HCT116 (cell line): ENCODE results near the gene C1orf141. TPM values are rescaled to one million over a fixed set of nuclear protein-coding genes. Genes with fewer than 3 reads are reported as not detected.

Source experiments
- ATAC-seq: fragments of 200-7000 bp; cut with Tn5 transposase; 2 replicates; pipeline ENCODE4 v1.9.1; 2020; ENCODE audit warnings: mild to moderate bottlenecking, moderate library complexity
- BruUV-seq: library from RNA; stranded (reverse); fragments of 400-500 nt; replicated peaks from 2 replicates; lab custom pipeline; 2021; lab: Mats Ljungman, UMichigan
- CTCF ChIA-PET: fragments of 300-600 bp; sonication (Branson Sonifier 250); formaldehyde crosslinking; loops from one replicate; lab custom pipeline; 2021; ENCODE audit warnings: antibody characterized with exemption; lab: Charles Lee
- POLR2A ChIA-PET: fragments of 300-600, 350-600 bp; sonication (Branson Sonifier 250); formaldehyde crosslinking; loops from one replicate; lab custom pipeline; 2021; ENCODE audit warnings: antibody characterized with exemption; lab: Charles Lee
- RAD21 ChIA-PET, 2 experiments: fragments of 300-600 bp; sonication (Branson Sonifier 250); formaldehyde crosslinking; loops; one replicate each; lab custom pipeline; 2023; ENCODE audit warnings: low total read pairs in 2 of 2; ENCODE audit not compliant: uncharacterized antibody in 2 of 2, unreplicated experiment in 2 of 2, low non-redundant PET in 1 of 2; lab: Charles Lee
- DNase-seq: peaks from one replicate; pipeline ENCODE4 v3.0.0-alpha.2; 2010; ENCODE audit warnings: low read depth, low spot score
- H2AFZ ChIP-seq: fragments of 200-600 bp; shearing (Covaris generic), sonication (generic); 2 replicates; pipeline ENCODE4 v1.6.1; 2017; ENCODE audit warnings: low read depth, mixed run types, mixed read lengths, antibody characterized with exemption, low read length; ENCODE audit not compliant: poor library complexity, severe bottlenecking
- H3K27ac ChIP-seq: 2 replicates; pipeline ENCODE4 v1.5.1; 2012; ENCODE audit warnings: low read depth, low read length
- H3K27me3 ChIP-seq: fragments of 200-600 bp; sonication (generic); 2 replicates; pipeline ENCODE4 v1.6.1; 2016; ENCODE audit warnings: mixed run types, low read length, mixed read lengths; ENCODE audit not compliant: insufficient read depth
- H3K36me3 ChIP-seq, 2 experiments: fragments of 200-500 bp in 1 of 2; fragments of 200-600 bp in 1 of 2; sonication (Bioruptor generic) in 1 of 2; sonication (generic) in 1 of 2; 2 replicates each; pipeline versions ENCODE4 v1.5.1 to v1.6.1; 2014 to 2016; ENCODE audit warnings: low read length in 2 of 2, inconsistent platforms in 1 of 2, mixed read lengths in 1 of 2, mixed run types in 1 of 2; ENCODE audit not compliant: insufficient read depth in 2 of 2, control insufficient read depth in 1 of 2
- H3K4me1 ChIP-seq, 2 experiments: fragments of 200-600 bp in 1 of 2; sonication (generic) in 1 of 2; 2 replicates each; pipeline versions ENCODE4 v1.5.1 to v1.6.1; 2012 to 2017; ENCODE audit warnings: low read length in 2 of 2, inconsistent platforms in 1 of 2, mild to moderate bottlenecking in 1 of 2, mixed read lengths in 1 of 2, mixed run types in 1 of 2, moderate library complexity in 1 of 2; ENCODE audit not compliant: insufficient read depth in 2 of 2, control insufficient read depth in 1 of 2
- H3K4me2 ChIP-seq: fragments of 200-600 bp; sonication (generic); 2 replicates; pipeline ENCODE4 v1.6.1; 2017; ENCODE audit warnings: mixed run types, low read length, mixed read lengths
- H3K4me3 ChIP-seq, 2 experiments: fragments of 200-600 bp in 1 of 2; sonication (generic) in 1 of 2; replicated peaks in 1 of 2; 2 replicates each; pipeline ENCODE4 v1.5.1; 2011 to 2016; ENCODE audit warnings: low read length in 2 of 2, control low read depth in 1 of 2, low read depth in 1 of 2, mild to moderate bottlenecking in 1 of 2, mixed read lengths in 1 of 2, mixed run types in 1 of 2
- H3K79me2 ChIP-seq: fragments of 200-600 bp; sonication (generic); 2 replicates; pipeline ENCODE4 v1.6.1; 2017; ENCODE audit warnings: mild to moderate bottlenecking, mixed run types, low read length, moderate library complexity, mixed read lengths; ENCODE audit not compliant: insufficient read depth
- H3K9ac ChIP-seq: fragments of 200-600 bp; sonication (generic); 2 replicates; pipeline ENCODE4 v1.6.1; 2016; ENCODE audit warnings: low read length, mixed read lengths
- H3K9me2 ChIP-seq: fragments of 200-600 bp; sonication (generic), shearing (Covaris generic); 2 replicates; pipeline ENCODE4 v1.6.1; 2017; ENCODE audit warnings: mixed run types, mild to moderate bottlenecking, moderate library complexity; ENCODE audit not compliant: insufficient read depth
- H3K9me3 ChIP-seq, 2 experiments: fragments of 200-500 bp in 1 of 2; fragments of 200-600 bp in 1 of 2; sonication (Bioruptor generic) in 1 of 2; sonication (generic) in 1 of 2; 2 replicates each; pipeline ENCODE4 v1.6.1; 2014 to 2017; ENCODE audit warnings: low read length in 2 of 2, mixed read lengths in 2 of 2, inconsistent platforms in 1 of 2, low read depth in 1 of 2, mild to moderate bottlenecking in 1 of 2, mixed run types in 1 of 2, moderate library complexity in 1 of 2; ENCODE audit not compliant: control insufficient read depth in 1 of 2, insufficient read depth in 1 of 2
- H4K20me1 ChIP-seq: fragments of 200-600 bp; sonication (generic), shearing (Covaris generic); 2 replicates; pipeline ENCODE4 v1.6.1; 2017; ENCODE audit warnings: mixed run types, mild to moderate bottlenecking, moderate library complexity; ENCODE audit not compliant: insufficient read depth
- ATF3 ChIP-seq: IDR thresholded peaks from 2 replicates; pipeline ENCODE4 v1.6.1; 2012
- CEBPB ChIP-seq: IDR thresholded peaks from 2 replicates; pipeline ENCODE4 v1.6.1; 2012; ENCODE audit warnings: low read depth
- FOSL1 ChIP-seq: IDR thresholded peaks from 2 replicates; pipeline ENCODE4 v1.6.1; 2012; ENCODE audit warnings: low read depth
- JUND ChIP-seq: IDR thresholded peaks from 2 replicates; pipeline ENCODE4 v1.6.1; 2012
- MAX ChIP-seq: IDR thresholded peaks from 2 replicates; pipeline ENCODE4 v1.6.1; 2012
- RAD21 ChIP-seq: IDR thresholded peaks from 2 replicates; pipeline ENCODE4 v1.6.1; 2012; ENCODE audit warnings: low read depth, mild to moderate bottlenecking
- SP1 ChIP-seq: IDR thresholded peaks from 2 replicates; pipeline ENCODE4 v1.6.1; 2012; ENCODE audit warnings: low read depth
- SRF ChIP-seq: IDR thresholded peaks from 2 replicates; pipeline ENCODE4 v1.6.1; 2012; ENCODE audit warnings: low read depth
- YY1 ChIP-seq: IDR thresholded peaks from 2 replicates; pipeline ENCODE4 v1.6.1; 2011; ENCODE audit warnings: low read length, low read depth, moderate library complexity, mild to moderate bottlenecking; ENCODE audit not compliant: insufficient replicate concordance; ENCODE audit errors: extremely low read depth
- ZFX ChIP-seq: fragments of 450-650 bp; IDR thresholded peaks from 2 replicates; pipeline ENCODE4 v1.6.1; 2017
- intact Hi-C: fragments of 100-400 bp; cut with micrococcal nuclease; formaldehyde crosslinking; loops from 2 replicates; pipeline ENCODE4 v1.10.0; 2022
- total RNA-seq: library from RNA; stranded (reverse); gene quantifications from one replicate; pipeline ENCODE4 v1.2.1, GENCODE V29; 2021; ENCODE audit not compliant: unreplicated experiment

The C1orf141 gene
- total RNA-seq, 1 experiment from 2014 or later = not detected

- peak; percentile 60 for TF ChIP-seq CEBPB
- TF ChIP-seq, all 23 proteins: peak for 10
These were observed 28.2 kb upstream of the C1orf141 start (continued) for GRCh38 chr1:67162954-67163353.

- H3K79me2 ChIP-seq = no peaks in the 10 kb centered on the region
- no peak overlapping the region for H3K27ac ChIP-seq
- no peaks in the 10 kb centered on the region for H3K27me3 ChIP-seq
- CTCF ChIA-PET = no interaction called here
- POLR2A ChIA-PET = no interaction called here
- DNase-seq = no peak
- H2AFZ ChIP-seq = peak overlapping the region; percentile 38
- H4K20me1 ChIP-seq = no peaks in the 10 kb centered on the region
- no peak for ATAC-seq
- intact Hi-C loops = no loop called here
- H3K4me1 ChIP-seq = peaks cover 0 to 18% of the 10 kb centered on the region in 2 experiments; a peak in 2 of 4 replicates
- BruUV-seq = no TSS peak
- no peaks in the 10 kb centered on the region for H3K9me3 ChIP-seq
- no peak overlapping the region for H3K4me3 ChIP-seq
- H3K9me2 ChIP-seq = no peaks in the 10 kb centered on the region
- RAD21 ChIA-PET = no interaction called here
- H3K9ac ChIP-seq = no peak overlapping the region
- H3K4me2 ChIP-seq = 0 out of 2 replicates have a peak overlapping the region, but pooled peaks have one; percentile 14
- no peaks in the 10 kb centered on the region for H3K36me3 ChIP-seq
- TF ChIP-seq RAD21 (no peak), MAX (no peak), SRF (no peak), SP1 (0 out of 2 replicates have a peak, but pooled peaks have one; percentile 14), ATF3 (no peak), FOSL1 (peak; percentile 44; the same call in 1 of the 2 replicates), JUND (peak; percentile 30; the same call in 1 of the 2 replicates)
These were observed 24.5 kb upstream of the C1orf141 start for GRCh38 chr1:67159233-67159632.

GRCh38 chr1:67158401-67158800 lies 23.6 kb upstream of the C1orf141 start:
- no TSS peak for BruUV-seq
- TF ChIP-seq CEBPB (no peak), ZFX (no peak), SP1 (no peak), YY1 (no peak)
- Histone ChIP-seq H4K20me1 (no peaks in the 10 kb centered on the region), H3K4me1 (peaks cover 0 to 10% of the 10 kb centered on the region in 2 experiments; a peak in 2 of 4 replicates), H3K4me3 (no peak overlapping the region), H3K9me3 (no peaks in the 10 kb centered on the region), H3K27me3 (no peaks in the 10 kb centered on the region), H3K27ac (no peak overlapping the region), H2AFZ (no peak overlapping the region), H3K9me2 (no peaks in the 10 kb centered on the region), H3K79me2 (no peaks in the 10 kb centered on the region), H3K9ac (no peak overlapping the region), H3K36me3 (no peaks in the 10 kb centered on the region), H3K4me2 (no peak overlapping the region)
- intact Hi-C loops = no loop called here
- RAD21 ChIA-PET = no interaction called here
- CTCF ChIA-PET = interaction anchor here (1.0 kb wide), 1 partner anchor 9 kb away, joined by 3 read pairs; no protein-coding TSS in a partner anchor
- POLR2A ChIA-PET = no interaction called here
- no peak for DNase-seq
- no peak for ATAC-seq
